GM10266 (cell line): ENCODE measurements around the gene SLX9.

Experiments
- DNase-seq: peaks from one replicate; pipeline ENCODE4 v3.0.0; 2012; ENCODE audit errors: extremely low spot score
- TF ChIP-seq, protein P1 (sequence below): IDR thresholded peaks from 2 replicates; pipeline ENCODE4 v1.5.1; 2012; ENCODE audit warnings: mild to moderate bottlenecking, low read depth; ENCODE audit not compliant: control insufficient read depth, insufficient read depth; ENCODE audit errors: missing control alignments

Gene SLX9

DNA sequence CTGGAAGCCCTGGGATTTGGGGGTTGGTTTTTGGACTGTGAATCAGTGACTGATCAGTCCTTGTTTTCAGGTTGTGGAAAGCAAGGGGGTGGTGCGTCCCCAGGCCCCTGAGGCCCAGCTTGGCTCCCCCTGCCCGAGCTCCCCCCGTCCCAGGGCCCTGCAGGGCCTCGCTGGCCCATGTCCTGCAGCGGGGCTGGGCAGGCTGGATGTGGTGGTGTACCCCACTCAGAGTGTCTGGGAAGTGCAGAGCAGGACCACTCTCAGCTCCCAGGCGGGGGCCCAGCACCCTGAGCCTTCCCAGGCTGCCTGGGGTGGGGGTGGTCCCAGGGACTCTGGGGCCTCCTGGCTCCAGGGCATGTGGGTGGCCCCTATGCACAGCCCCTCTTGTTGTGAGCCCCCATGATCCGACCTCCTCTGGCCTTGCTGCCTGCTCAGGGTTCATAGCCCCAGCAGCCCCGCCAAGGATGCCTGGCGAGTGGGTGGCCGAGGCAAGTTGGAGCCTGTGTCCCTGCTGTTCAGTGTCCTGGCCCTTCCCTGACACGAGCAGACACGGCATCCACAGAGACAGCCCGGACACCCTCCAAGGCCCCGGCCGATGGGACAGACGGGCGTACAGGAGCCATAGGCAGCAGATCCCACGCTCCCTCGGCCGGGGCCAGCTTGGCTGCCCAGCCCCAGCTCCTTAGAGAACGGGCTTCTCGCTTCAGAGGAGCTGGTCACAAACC, 37.9 kb downstream of the SLX9 start:
- no peak for DNase-seq
- TF ChIP-seq, protein P1, sequence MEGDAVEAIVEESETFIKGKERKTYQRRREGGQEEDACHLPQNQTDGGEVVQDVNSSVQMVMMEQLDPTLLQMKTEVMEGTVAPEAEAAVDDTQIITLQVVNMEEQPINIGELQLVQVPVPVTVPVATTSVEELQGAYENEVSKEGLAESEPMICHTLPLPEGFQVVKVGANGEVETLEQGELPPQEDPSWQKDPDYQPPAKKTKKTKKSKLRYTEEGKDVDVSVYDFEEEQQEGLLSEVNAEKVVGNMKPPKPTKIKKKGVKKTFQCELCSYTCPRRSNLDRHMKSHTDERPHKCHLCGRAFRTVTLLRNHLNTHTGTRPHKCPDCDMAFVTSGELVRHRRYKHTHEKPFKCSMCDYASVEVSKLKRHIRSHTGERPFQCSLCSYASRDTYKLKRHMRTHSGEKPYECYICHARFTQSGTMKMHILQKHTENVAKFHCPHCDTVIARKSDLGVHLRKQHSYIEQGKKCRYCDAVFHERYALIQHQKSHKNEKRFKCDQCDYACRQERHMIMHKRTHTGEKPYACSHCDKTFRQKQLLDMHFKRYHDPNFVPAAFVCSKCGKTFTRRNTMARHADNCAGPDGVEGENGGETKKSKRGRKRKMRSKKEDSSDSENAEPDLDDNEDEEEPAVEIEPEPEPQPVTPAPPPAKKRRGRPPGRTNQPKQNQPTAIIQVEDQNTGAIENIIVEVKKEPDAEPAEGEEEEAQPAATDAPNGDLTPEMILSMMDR: no peak

DNA sequence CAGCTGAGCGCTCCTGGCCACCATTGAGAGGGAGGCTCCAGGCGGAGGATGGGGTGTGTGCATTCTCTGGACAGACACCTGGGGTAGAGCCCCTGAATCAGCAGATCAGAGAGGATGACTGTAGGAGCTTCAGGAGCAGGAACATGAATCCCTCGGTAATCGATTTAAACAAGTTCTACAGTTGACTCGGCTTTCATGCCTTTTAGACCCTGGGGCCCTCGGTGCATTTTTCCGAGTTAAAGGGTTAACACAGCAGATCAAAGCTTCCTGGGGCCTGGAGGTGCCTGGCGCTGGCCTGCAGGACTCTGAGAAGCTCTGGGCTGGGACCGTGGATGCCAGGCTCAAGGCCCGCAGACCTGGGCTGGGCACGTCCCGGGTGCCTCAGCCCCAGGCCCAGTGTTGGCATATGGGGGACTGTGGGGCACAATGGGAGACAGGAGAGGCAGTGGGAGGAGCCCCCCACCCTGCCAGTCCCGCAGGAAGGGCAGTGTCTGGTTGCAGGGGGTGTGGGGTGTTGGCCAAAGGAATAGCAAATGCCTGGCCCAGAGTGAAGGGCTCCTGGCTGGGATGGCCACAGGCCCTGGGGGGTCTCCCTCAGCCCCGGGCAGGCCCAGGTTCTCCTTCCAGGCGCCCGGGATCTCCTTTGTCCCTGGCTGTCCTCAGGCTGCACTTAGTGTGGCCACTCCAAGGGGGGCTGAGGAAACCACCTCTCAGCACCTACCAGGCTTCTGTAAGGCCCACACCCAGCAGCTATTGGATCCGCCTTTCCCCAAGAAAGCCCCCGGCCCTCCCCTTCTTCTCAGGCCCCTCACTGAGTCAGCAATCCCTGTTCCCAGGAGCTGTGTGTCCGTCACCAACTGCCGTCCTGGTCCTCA, 40.1 kb downstream of the SLX9 start:
- DNase-seq: no peak
- TF ChIP-seq, protein P1: no peak

DNA sequence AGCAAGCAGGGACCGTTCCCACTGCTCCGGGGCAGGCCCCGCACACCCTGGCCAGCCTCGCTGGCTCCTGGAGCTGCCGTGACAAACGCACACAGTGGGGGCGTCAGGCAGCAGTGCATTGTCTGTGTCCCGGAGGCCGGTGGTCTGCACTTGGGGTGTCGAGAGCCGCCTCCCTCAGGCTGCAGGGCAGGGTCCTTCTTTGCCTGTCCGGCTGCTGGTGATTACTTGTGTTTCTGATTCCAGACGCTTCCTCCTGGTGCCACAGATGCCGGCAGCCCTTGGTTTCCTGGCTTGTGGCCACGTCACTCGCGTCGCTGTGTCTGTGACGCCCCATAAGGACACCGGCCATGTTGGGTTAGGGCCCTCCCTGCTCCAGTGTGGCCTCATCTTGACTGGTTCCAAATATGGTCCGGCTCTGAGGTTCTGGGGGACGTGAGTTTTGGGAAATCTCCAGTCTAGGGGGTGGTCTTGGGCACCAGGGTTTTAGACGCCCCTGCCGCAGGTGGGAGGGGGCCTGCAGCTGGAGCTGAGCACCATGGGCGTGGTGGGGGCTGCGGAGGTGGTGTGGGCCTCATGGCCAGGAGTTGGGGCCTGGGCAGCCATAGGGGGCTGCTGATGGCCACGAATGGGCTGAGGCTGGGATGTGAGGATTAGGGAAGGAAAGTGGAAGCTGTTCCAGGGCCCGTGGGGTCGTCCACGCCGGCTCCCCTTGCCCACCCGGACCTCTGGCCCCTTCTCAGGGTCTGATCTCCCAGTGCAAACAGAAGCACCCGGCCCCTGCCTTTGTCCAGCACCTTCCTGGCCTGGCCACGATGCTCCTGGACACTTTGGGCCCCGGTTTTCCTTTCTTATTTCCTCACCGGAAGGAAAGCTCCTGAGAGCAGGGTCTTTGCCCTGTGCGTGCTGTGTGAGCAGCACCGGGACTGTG, 41.0 kb downstream of the SLX9 start:
- DNase-seq: no peak
- TF ChIP-seq, protein P1: no peak

DNA sequence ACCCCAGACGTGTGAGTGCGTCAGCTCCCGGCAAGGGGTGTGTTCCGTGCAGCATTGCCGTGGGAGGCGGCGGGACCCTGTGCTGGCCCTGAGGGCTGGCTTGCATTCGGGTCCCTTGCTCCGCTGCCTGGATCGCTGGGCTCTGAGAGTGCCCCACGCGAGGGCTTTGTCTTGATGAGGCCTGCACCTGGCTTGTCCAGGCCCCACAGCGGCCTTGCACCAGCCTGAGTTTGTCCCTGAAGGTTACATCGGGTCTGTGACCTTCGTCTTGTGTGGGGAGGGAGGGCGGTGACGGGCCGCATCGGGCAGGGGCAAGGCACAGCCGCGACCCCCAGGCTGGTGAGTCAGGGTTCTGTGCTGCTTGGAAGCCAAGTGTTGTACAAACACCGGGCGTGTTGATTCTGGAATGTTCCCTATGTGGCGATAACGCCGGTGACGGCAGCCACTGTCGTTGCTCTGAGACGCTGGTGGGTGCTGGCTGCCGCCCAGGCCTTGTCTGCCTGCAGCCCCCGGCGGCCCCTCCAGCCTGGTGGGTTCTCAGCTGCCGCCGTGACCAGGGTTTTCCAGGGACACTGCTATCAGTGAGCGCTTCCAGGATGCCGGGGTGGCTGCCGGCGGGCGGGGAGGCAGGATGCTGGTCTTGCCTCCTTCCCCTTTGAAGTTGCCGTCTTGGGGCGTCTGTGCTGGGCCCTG, 42.9 kb downstream of the SLX9 start:
- TF ChIP-seq, protein P1: no peak
- DNase-seq: no peak

DNA sequence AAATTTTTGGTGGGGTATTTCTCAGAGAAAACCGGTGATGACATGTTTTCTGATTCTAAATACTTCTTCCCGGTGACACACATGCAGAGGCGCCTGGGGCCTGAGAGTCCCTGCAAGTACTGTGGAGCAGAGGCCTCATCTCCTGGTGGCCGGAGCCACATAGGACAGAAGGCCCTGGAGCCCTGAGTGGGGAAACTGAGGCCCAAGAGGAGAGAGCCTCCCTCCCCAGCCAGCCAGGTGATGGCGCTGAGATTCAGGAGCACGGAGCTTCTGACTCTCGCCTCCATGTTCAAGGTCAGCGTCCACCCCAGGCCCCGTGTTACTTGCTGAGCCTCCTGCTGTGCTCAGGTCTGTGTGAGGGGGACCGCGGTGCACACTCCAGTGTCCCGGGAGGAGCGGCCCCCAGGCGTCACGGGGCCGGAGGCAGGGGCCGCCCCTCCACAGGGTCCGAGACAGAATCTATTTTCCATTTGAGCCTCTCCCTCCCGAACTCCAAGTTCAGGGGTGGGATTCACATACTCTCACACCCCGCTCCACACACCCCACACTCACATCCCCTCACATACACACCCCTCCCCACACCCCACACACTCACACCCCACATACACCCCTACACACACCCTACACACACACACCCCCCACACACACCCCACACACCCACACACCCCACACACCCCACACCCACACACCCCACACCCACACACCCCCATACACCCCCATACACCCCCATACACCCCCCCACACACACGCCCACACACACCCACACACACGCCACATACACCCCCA, 43.8 kb downstream of the SLX9 start:
- DNase-seq: no peak
- TF ChIP-seq, protein P1: no peak

- DNase-seq: no peak
- TF ChIP-seq, protein P1: no peak
These were observed 44.6 kb downstream of the SLX9 start for GRCh38 chr21:44984428-44984791.
